ENCODE results near the gene ZDHHC20.
"Not testable (repeated sequence)": the region's sequence is repeated elsewhere in the genome, so short reads cannot be mapped to it uniquely, and the experiment has no call there.

ZDHHC20 gene

DNA sequence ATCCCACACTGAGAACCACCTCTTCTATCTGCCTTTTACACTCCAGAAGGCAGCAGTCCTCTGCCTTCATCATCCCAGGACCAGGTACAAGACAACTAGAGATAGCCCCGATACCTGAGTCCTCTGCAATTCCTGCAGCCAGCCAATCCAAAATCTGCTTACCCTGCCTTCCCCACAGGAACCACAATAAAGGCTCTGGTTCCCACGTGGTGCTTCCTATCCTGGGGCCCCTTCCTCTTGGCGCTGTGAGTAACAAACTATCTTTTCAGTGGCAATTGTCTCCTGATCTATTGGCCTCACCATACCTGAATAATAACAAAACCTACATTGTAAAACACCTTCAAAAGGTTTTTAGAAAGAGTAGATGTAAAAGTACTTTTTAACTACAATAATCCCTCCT lies 63.1 kb downstream of the ZDHHC20 start:
- TF ChIP-seq, protein P1, sequence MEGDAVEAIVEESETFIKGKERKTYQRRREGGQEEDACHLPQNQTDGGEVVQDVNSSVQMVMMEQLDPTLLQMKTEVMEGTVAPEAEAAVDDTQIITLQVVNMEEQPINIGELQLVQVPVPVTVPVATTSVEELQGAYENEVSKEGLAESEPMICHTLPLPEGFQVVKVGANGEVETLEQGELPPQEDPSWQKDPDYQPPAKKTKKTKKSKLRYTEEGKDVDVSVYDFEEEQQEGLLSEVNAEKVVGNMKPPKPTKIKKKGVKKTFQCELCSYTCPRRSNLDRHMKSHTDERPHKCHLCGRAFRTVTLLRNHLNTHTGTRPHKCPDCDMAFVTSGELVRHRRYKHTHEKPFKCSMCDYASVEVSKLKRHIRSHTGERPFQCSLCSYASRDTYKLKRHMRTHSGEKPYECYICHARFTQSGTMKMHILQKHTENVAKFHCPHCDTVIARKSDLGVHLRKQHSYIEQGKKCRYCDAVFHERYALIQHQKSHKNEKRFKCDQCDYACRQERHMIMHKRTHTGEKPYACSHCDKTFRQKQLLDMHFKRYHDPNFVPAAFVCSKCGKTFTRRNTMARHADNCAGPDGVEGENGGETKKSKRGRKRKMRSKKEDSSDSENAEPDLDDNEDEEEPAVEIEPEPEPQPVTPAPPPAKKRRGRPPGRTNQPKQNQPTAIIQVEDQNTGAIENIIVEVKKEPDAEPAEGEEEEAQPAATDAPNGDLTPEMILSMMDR (IDR thresholded peaks at IDR 0.05; ENCODE audit: borderline replicate concordance, insufficient read depth, low read depth, low read length) = no peak
- no peak overlapping the region for H3K4me3 ChIP-seq (ENCODE audit: low read depth, low read length)

DNA sequence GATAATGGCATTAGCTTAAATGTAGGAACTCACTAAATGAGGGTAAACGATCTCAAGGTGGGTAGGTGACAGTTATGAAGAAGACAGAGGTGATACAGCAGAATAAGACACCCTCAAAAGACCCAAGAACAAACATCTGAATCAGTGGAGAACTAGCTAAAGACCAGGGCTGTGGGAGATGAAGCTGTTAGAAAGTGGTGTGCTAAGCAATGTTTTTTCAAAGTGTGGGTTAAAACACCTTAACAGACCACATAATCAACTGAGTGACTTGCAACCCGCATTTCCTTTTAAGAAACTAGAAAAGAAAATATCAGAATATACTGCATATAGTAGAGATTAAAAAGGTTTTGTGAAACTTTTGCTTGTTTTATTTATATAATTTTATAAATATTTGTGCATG lies 70.0 kb downstream of the ZDHHC20 start:
- TF ChIP-seq, protein P1 (IDR thresholded peaks at IDR 0.05; ENCODE audit: borderline replicate concordance, insufficient read depth, low read depth, low read length) = no peak
- no peak overlapping the region for H3K4me3 ChIP-seq (ENCODE audit: low read depth, low read length)

DNA sequence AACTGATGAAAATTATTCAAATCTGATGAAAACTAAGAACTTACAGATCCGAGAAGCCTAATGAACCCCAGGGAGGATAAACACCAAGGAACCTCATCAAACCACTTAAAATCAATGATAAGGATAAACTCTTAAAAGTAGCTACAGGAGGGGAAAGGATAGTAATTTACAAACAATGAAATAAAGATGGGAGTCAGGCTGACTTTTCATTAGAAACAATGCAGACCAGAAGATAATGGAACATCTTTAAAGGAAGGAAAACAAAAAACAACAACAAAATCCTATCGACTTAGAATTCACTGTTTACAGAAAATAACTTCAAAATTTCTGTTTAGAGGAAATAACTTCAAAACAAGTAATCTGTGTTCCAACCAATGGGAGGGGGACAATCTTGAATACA lies 73.4 kb downstream of the ZDHHC20 start:
- no peak overlapping the region for H3K4me3 ChIP-seq (ENCODE audit: low read depth, low read length)
- TF ChIP-seq, protein P1 (IDR thresholded peaks at IDR 0.05; ENCODE audit: borderline replicate concordance, insufficient read depth, low read depth, low read length) = no peak

GRCh38 chr13:21383090-21383489 lies 76.0 kb downstream of the ZDHHC20 start:
- H3K4me3 ChIP-seq (ENCODE audit: low read depth, low read length) = no peak overlapping the region
- TF ChIP-seq, protein P1 (IDR thresholded peaks at IDR 0.05; ENCODE audit: borderline replicate concordance, insufficient read depth, low read depth, low read length) = no peak

DNA sequence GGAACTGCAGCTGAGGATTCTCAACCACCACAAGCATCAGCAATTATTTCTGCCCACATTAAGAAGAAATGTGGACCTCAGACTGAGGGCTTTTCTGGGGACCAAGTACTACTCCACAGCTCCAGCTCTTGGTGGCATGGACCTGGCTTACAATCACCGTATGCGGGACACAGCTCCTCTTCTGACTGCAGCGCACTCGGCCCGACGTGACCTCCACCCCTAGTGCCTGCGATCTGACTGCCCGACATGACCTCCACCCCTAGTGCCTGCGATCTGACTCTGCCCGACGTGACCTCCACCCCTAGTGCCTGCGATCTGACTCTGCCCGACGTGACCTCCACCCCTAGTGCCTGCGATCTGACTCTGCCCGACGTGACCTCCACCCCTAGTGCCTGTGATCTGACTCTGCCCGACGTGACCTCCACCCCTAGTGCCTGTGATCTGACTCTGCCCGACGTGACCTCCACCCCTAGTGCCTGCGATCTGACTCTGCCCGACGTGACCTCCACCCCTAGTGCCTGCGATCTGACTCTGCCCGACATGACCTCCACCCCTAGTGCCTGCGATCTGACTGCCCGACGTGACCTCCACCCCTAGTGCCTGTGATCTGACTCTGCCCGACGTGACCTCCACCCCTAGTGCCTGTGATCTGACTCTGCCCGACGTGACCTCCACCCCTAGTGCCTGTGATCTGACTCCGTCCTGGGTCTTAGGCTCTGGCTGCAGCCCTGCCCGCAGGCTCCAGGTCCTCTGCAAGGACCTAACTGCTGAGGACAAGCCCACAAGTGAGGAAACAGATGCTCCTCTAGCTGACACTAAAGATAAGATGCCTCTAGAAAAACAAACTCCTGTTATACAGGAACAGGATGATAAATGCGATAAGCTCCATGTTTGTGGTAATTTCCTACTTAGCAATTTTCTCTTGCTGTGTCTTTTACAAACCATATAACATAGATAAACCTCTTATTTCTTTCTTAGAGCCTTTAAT lies 81.8 kb downstream of the ZDHHC20 start:
- not testable (repeated sequence) for H3K4me3 ChIP-seq (ENCODE audit: low read depth, low read length)

GRCh38 chr13:21372530-21372929 lies 86.6 kb downstream of the ZDHHC20 start:
- TF ChIP-seq, protein P1 (IDR thresholded peaks at IDR 0.05; ENCODE audit: borderline replicate concordance, insufficient read depth, low read depth, low read length) = no peak
- H3K4me3 ChIP-seq (ENCODE audit: low read depth, low read length) = no peak overlapping the region

DNA sequence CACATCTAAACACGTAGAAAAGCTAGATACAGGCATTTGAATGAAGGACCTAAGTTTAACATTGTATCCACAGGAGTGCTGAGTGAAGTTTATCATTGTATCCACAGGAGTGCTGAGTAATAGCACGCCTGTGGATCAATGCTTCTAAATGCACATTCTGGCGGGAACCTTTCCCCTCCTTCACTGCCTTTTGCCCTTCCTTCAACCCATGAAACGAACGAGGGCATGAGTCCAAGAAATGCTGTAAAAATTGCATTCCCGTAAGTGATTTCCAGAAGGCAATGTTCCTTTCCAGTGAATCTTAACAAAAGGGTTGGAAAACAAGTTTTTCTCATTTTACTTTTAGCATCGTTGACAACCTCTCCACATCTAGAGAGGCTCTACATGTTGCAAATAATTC lies 88.1 kb downstream of the ZDHHC20 start:
- H3K4me3 ChIP-seq (ENCODE audit: low read depth, low read length) = no peak overlapping the region
- TF ChIP-seq, protein P1 (IDR thresholded peaks at IDR 0.05; ENCODE audit: borderline replicate concordance, insufficient read depth, low read depth, low read length) = no peak
